Measurements from ENCODE around the gene HK3.

HK3 gene

DNA sequence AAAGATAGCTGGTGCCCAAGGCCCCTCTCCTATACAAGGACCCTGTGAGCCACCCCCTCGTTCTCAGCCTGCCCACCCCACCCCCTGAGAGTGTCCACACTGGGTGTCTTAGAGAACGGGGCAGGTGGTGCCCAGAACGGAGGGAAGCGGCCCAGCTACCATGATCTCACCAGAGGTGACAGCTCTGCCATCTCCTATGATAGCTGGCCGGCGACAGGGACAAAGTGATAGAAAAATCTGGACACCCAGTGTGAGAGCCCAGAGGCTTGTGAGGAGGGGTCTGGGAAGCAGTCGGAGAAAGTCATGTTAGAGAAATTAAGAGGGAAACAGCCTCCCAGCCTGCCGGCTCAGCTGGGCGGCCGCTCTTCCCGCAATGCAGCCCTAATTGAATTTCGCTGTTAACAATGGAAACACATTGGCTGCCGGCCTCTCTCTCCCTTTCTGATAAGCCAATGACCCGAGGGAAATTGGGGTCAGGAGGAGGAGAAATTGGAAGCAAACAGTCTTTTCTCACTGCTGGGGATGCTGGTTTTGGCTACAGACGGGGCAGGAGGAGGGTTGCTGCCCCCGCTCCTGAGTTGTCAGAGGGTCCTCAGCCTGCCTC is 32.3 kb downstream of the HK3 start:
- DNase-seq = no peak

DNA sequence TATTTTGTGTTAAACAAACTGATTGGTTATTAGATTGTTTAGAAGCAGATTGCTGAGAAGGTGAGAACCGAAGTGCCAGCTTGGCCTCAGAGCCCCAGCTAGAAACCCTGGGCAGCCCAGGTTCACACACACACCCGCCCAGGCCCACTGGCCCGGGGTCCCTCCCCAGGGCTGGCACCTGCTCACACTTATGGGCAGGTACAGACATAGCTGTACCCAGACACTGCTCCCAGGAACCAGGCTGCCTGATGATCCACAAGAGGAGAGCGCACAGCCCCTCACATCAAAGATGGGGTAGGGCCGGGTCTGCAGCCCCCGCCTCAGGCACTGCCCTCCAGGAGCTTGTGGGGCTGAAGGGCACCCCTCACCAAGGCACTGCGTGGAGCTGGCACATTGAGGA is 33.2 kb downstream of the HK3 start:
- no peak for DNase-seq

DNA sequence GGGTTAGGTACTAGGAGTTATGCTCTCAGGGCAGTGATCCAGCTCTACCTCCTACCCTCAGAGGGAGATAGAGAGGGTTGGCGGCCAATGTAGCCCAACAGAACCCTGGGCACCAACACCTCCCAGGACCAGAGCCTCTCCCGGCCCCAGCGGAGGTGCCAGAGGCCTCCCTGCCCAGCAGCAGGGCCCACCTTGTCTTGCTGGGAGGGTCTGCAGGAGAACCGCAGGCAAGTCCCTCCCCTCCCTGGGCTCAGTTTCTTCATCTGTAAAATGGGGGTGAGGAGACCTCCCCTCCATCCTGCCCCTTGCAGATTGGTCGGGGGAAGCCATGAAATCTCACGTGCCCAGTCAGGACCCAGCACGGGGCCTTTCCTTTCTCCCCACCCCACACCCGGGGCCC is 34.4 kb downstream of the HK3 start:
- no peak for DNase-seq

DNA sequence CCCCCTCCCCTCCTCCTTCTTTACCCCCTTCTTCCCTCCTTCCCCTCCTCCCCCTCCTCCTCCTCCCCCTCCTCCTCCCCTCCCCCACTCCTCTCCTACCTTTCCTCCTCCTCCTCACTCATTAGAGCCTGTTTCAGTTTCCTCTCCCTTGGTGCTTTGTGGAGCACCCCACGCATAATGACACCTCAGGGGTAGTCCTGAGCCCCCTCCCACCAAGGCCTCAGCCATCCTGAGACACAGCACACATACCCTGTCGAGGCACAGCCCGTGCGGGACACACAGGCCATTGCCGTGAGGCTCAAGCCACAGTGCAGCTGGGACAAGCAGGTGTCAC is 35.4 kb downstream of the HK3 start:
- no peak for DNase-seq

DNA sequence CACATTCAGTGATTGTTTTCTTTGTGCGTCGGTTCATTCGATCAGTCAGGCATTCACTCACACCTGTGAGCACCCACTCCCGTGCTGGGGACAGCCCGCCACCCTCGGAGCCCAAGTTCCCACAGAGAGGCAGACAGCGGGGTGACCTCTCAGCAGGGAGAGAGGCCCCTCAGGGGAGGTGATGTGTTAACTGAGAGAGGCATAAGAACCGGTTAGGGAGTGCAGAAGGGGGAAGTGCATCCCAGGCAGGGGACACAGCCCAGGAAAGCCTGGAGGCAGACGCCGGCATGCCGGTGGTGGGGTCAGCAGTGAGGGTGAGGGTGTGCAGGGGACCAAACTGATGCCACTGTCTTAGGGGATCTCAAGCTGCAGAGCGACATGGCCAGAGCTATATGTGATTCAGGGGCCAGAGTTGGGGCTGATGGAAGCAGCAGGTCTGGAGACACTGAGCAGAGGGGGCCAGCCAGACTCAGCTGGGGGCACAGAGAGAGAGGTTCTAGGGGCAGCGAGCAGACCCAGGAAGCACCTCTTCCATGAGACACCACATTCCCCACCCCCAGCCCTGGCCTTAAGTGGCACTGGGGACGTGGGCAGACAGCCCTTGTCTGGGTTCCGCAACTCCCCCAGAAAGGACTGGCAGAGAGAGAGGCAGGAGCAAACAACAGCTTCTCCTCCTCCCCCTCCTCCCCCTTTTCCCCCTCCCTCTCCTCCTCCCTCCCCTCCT is 35.9 kb downstream of the HK3 start:
- no peak for DNase-seq

DNA sequence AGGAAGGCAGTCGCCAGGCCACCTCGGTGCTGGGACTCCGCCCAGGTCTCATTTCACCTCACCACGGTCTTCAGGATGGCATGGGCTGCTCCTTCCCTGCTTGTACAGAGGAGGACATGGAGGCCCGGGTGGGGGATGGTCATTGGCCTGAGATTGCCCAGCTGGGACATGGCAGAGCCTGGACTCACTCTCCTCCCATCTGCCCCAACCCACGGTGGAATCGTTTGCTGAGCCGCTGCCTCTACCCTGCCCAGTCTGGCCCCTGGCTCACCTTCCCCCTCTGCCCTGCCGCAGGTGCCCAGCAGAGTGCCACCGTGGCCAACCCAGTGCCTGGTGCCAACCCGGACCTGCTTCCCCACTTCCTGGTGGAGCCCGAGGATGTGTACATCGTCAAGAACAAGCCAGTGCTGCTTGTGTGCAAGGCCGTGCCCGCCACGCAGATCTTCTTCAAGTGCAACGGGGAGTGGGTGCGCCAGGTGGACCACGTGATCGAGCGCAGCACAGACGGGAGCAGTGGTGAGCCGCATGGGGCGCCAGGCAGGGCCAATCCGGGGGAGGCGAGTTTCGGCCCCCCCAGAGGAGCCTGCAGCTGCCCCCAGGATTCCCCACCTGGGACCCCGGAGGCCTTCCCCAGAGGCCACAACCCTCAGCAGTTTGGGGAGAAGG is 36.7 kb downstream of the HK3 start:
- DNase-seq = no peak

DNA sequence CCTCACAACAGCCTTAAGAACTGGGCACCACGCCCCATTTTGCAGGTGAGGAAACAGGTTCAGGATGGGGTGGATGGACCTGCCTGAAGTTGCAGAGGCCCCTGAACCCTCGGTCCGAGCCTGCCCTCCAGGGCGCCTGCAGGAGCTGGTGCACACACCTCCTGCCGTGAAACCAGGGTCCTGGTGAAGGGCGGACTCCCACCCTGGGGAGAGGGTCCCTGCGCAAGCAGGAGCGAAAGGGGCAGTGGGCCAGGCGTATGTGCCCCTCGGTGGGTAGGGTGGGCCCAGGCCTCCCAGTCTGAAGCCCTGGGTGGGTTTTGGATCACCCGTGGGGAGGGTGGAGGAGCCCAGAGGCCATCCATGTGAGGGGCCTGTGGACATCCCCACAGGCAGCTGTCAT is 37.9 kb downstream of the HK3 start:
- DNase-seq = no peak

DNA sequence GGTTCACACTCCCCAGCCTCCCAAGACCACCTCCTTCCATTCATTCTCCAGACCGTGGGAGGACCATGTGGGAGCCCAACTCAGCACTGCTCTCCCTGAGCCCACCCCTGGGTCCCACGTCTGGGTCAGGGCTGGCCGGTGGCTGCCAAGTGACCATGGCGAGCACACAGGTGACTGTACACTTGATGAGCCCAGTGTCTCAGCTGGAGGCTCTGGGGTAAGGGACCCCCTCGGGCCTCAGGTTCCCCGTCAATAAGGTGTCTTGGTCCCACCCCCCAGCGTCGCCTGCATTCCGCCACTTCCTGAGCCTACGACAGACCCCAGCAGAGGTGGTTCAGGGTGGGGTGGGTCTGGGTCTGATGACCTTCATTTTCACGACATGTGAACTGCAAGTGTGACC is 38.8 kb downstream of the HK3 start:
- no peak for DNase-seq

DNA sequence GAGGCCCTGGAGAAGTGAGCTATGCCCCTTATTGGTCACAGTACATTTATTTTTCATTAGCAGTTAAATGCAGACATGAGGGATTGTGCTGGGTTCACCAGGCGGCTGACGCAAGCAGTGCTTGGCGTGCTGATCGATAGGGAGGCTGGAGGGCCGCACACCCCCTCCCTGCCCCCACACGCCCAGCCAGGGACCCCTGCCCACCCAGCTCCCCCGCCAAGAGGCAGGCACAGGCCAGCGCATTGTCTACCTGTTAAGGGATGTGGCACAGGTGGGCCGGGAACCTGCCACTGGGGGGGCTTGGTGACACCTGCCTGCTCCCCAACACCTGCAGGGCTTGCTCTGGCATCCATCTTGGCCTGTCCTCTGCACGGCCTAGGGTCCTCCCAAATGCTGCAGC is 39.2 kb downstream of the HK3 start:
- DNase-seq = no peak

DNA sequence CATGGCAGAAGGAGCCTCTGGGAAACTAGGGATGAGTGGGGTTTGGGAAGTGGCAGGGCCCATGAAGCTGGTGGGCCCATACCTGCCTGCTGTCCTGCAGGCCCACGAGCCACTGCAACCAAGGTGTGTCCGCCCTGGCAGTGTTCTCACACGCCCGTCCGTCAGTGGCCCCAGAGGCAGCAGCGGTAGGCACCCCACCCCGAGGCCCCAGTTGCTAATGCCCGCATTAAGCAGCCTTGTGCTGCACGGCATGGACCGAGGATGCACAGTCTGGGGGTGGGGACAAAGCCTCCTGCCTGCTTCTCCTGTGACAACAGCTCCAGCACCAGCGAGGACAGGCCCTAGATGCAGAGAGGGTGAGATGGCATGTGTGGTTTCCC is 41.3 kb downstream of the HK3 start:
- DNase-seq = no peak

DNA sequence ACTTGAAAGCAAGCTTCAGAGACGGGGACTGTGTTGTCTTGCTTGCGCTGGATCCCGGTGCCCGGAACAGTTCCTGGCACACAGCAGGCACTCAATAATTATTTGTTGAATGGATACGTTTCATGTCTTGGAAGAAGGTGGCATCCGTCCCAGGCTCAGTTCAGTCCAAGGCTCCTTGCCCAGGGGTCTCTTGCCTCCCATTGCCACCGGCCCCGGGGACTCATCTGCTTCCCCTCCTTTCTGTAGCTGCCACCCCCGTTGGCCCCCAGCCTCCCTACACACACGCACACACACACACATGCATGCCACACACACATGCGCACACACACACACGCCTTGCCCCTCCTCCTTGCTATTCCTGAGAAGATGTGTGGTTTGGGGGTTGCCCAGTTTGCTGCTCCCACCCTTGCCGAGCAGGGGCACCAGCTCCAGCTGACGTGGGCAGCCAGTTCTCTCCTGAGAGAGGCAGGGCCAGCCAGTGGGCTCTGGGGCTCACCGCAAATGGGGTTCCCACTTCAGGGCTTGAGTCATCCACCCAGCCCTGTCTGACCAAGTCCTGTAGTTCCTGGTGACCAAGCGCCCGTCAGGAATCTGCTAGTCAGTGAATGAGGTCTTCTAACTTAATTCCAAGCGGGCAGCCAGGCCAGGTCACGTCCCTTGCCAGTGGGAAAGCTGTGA is 41.8 kb downstream of the HK3 start:
- DNase-seq = no peak

DNA sequence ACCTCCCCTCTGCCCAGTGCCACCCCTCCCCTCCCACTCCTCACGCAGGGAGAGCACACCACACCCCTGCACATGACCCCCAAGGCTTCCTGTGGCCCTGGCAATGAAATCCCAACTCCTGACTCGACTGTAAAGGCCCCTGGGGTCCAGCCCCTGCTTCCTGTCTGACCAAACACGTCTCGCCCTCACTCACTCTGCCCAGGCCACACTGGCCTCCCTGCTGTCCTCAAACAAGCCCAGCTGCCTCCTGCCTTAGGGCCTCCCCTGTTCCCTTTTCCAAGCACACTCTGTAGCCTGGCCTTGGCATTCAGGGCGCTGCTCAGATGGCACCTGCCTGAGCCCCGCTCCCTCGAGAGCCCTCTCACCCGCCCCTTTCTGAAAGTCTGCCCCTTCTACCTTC is 42.4 kb downstream of the HK3 start:
- DNase-seq = no peak

DNA sequence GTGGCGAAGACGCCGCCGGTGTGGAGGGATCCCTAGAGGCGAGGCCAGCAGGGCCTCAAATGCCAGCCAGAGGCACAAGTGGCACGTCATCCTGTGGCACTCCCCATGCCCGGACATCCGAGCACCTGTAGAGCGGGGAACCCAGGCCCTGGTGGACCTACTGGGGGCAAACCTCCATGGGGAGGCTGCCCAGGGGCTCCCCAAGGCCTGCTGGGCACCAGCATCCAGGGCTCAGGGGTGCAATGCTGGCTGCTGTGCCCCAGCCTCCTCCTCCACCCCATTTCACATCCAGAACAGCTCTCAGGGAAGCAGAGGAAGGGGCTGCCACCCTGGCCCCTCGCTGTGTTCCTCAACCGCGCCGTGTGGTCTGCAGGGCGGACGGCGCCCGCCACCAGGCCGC is 43.5 kb downstream of the HK3 start:
- no peak for DNase-seq

DNA sequence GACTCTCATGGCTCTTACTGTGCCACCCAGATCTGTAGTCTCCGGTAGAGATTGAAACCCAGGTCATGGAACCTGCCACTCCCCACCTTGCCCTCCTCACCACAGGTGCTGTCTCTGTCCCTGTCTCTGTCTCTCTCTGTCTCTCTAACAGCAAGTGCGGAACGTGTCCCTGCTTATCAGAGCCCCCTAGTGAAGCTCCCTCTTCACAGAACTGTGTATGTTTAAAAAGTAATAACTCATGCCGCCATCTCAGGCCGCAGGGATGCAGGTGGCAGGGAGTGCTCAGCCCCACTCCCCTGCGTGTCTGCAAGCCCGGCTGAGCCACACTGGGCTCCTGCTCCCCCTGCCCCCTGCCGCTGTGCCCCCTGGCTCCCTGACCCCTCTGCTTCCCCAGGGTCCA is 45.0 kb downstream of the HK3 start:
- no peak for DNase-seq

DNA sequence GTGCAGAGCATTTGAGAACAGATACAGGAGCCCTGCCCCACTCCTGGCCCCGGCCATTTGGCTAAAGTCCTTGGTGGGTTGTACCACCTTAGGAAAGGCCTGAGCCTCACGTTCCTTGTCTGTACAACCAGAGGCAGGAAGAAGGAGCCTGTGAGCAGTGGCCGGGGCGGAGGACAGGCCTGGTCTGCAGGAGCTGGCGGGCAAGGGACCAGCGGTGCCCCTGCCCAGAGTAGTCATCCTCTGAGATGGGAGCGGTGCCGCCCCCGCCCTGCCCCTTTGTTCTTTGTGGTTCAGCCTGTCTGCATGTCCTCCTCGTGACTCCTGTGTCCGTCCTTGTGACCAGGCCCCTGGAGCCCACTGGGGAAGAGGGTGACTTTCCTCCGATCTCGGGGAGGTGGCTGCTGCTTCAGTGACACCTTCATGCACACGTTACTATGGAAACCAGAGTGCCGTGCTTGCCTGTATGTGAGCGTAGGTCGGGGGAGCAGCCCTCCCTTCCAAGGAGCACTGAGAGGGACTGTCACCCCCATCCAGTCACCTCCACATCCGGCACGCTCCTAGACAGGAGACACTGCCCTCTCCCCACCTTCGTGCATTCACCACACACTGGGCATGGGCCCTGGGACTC is 45.9 kb downstream of the HK3 start:
- DNase-seq = no peak

DNA sequence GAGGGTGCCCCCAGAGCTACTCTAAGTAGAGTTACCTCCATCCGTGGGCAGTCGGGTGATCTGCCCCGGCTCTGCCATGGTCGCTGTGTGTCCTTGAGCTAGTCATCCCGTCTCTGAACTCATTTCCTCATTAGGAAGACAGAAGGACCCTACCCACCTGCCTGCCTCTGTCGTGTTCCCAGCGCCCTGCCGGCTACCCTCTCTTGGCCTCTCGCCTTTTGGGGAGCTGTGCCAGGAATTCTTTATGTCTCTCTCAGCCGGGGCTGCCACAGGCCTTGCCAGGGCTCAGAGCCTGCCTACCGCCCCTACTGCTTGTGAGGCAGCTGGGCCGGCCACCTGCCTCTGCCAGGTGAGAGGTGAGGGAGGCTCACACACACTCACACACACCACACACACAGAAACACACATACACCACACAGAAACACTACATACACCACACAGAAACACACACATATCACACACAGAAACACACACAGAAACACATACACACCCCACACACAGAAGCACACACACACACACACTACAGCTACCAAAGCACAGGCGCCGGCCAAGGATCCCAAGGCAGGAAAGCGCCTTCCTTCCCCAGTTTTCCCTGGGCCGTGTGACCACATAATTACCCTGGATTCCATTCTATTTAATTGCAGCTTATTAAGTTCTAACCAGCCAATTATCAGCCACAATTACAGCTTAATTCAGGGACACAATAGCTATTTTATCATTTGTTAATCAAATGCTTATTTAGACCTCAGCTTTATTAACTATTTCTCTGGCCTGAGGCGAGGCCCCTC is 47.1 kb downstream of the HK3 start:
- no peak for DNase-seq

DNA sequence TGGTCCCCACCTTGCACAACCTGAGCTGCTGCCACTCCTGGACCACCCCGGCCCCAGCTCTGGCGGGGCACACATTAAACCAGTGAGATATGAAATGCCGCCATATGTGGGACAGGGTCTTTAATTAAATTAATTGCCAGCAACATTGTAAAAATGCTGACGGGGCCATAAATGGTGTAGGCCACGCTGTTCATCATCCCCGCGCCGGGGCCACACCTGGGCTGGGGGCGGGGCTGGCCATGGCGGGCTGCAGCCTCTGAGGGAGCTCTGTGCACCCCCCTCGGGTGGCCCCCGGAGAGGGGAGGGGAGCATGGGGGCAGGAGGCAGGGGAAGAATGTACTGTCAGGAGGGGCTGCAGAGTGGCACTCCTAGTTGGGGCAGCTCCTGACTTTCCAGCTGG is 47.8 kb downstream of the HK3 start:
- DNase-seq = no peak

DNA sequence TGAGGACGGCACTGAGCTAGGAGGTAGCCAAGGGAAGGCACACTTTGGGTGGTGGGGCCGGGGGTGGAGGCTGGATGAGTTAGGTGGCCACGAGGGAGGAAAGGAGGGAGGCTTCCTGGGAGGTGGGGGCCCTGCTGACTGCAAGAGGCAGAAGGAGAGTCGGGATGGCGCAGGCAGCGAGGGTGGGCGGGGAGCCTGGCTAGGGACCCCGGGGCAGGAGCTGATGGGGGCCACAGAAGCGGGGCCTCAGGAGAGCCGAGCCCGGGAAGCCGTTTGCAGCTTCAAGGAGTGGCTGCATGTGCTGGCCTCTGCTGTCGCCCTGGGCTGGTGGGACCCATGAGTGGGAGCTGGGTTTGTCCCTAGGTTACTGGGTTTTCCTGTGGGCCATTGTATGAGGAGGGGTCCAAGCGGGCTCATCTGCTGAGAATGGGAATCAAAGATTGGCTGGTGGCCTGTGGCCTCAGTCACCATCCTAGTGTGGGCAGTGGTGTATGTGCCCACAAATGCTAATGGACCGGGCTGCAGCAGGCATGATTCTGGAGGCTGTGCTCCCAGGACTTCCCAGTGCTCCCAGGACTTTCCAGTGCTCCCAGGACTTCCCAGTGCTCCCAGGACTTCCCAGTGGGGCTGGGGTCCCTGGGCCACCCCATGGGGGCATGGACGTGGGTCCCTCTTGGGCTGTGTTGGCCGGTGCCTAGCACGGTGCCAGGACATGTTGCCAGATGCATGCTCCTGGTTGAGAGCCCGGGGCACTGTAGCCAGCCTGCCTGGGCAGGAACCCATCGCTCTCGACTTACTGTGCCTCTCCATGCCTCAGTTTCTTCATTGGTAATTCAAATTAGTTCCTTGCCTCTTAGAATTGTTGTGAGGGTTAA is 48.5 kb downstream of the HK3 start:
- no peak for DNase-seq

DNA sequence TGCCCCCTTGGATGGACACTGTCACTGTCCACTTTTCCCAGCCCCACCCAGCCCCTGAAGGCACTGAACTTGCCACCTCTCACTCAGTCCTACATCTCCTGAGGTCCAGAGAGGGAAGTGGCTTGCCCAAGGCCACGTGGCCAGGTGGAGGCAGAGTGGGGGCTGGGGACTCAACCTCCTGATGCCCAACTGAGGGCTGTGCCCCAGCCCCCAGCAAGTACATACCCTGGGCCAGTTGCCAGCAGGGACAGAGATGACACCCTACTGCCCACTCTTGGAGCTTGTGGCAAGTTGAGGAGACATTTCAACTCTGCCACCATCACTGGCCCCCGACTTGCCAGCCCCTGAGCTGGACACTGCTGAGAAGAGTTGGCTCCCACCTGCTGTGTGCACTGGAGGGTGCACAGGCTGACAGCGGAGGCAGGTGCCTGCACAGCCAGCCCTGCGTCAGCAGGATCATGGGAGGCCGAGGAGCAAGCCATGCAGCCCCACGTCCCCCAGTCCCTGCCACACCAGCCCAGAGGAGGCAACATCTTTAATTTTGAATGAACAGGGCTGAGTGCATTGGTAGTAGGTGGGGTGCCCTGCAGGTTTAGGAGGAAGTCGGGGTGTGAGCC is 49.4 kb downstream of the HK3 start:
- no peak for DNase-seq

DNA sequence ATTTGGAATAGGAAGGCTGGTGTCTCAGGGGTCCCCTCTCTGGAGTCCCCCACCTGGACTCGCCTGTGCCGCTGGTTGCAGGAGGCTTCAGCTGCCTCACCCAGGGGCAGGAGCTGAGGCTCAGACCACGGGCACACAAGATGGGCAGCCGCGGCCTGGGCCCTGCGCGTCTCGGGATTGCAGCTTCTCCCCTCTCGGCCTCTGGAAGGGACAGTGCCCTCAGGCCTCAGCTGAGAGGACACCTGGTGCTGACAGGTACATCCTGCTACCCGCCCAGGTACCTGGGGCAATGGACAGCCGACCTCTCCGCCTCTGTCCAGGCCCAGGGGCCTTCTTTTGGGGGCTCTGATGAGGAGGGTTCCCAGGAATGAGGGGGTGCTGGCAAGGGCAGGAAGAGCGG is 50.5 kb downstream of the HK3 start:
- DNase-seq = no peak

DNA sequence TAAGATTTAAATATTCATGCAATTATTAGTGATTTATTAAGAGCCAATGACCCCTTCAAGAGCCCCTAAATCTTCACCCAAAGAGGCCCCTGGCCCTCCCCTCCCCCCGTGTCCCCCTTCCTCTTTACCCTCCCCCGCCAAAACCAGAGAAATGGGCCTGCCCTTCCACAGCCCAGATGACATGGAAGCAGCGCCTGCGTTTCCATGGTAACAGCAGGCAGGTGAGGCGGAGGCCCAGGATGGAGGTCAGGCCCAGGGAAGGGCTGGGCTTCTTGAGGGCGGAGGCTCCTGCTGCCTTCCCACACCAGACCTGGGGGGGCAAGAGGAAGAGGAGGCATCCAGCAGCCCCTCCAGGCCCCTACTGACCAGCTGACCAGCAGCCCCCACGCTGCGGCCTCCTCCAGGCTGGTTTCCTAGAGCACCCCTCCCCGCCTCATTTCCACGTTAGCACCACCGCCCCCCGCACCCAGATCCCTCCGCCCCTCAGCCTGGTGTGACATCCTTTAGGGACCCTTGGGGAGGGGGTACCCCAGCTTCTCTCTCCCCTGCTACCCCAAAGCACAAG is 51.3 kb downstream of the HK3 start:
- no peak for DNase-seq

Data from NCI-H1436 treated with DMSO at 0.1 percent for 48 hours (cell line).